ENCODE results near the gene MCM6. TPM values are rescaled to one million over a fixed set of nuclear protein-coding genes. Genes with fewer than 3 reads are reported as not detected.

MCM6 gene
- total RNA-seq, 1 experiment from 2014 or later = 113 TPM

DNA sequence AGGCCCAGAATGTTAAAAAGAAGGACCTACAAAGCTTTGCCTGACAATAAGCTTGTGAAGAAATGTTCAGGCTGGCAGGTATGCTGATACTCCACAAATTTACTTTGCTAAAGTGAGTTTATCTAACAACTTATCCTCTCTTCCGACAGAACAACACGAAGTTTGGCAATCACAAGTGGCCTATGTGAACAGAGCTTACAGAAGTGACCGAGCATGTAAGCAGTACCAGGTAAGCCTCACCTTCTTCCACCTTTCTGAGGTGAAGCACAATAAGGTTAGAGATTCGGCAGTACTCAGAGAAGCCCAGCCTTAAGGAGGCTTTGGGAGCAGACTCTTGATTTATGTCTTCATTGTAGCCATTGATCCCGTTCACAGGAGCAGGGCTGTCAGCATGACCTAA, 30.2 kb downstream of the MCM6 start:
- H3K36me3 Mint-ChIP-seq (ENCODE audit: insufficient read depth in 1 of 3, low read depth in 3 of 3) = peaks cover 42 to 86% (median 84%) of the 10 kb centered on the region in 3 experiments
- H3K4me1 Mint-ChIP-seq = no peaks in the 10 kb centered on the region
- H3K27ac Mint-ChIP-seq = no peak overlapping the region
- H2AFZ ChIP-seq (ENCODE audit: low read length) = no peak overlapping the region
- no peak overlapping the region for H3K4me3 Mint-ChIP-seq
- H4K91ac ChIP-seq (ENCODE audit: insufficient read length, low read depth, low read length) = no peak overlapping the region
- no peaks in the 10 kb centered on the region for H3K79me2 ChIP-seq (ENCODE audit: insufficient read depth, low read length)
- no peak overlapping the region for H4K5ac ChIP-seq (ENCODE audit: insufficient read length, low read depth, low read length)
- no peak for DNase-seq
- H3K9me3 Mint-ChIP-seq = no peaks in the 10 kb centered on the region
- H3K9ac ChIP-seq (ENCODE audit: extremely low read depth, insufficient read length, low read length) = no peak overlapping the region
- H3K79me1 ChIP-seq (ENCODE audit: insufficient read depth, low read depth, low read length, poor library complexity, severe bottlenecking) = no peaks in the 10 kb centered on the region
- H3K56ac ChIP-seq (ENCODE audit: insufficient read length, low read depth, low read length) = no peak overlapping the region
- no peaks in the 10 kb centered on the region for H3K4me1 ChIP-seq (ENCODE audit: insufficient read depth, low read length)
- TF ChIP-seq, protein P1, sequence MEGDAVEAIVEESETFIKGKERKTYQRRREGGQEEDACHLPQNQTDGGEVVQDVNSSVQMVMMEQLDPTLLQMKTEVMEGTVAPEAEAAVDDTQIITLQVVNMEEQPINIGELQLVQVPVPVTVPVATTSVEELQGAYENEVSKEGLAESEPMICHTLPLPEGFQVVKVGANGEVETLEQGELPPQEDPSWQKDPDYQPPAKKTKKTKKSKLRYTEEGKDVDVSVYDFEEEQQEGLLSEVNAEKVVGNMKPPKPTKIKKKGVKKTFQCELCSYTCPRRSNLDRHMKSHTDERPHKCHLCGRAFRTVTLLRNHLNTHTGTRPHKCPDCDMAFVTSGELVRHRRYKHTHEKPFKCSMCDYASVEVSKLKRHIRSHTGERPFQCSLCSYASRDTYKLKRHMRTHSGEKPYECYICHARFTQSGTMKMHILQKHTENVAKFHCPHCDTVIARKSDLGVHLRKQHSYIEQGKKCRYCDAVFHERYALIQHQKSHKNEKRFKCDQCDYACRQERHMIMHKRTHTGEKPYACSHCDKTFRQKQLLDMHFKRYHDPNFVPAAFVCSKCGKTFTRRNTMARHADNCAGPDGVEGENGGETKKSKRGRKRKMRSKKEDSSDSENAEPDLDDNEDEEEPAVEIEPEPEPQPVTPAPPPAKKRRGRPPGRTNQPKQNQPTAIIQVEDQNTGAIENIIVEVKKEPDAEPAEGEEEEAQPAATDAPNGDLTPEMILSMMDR (conservative IDR thresholded peaks at IDR 0.05) = no peak
- H3K27me3 ChIP-seq (ENCODE audit: insufficient read depth, low read length) = no peaks in the 10 kb centered on the region
- no peak overlapping the region for H3K18ac ChIP-seq (ENCODE audit: insufficient read length, low read depth, low read length)
- no peak overlapping the region for H4K8ac ChIP-seq (replicated peaks; ENCODE audit: insufficient read length, low read depth, low read length)
- H2BK15ac ChIP-seq (ENCODE audit: low read depth, low read length) = no peak overlapping the region; the same call in 1 of the 2 replicates
- no peak overlapping the region for H2BK20ac ChIP-seq (ENCODE audit: low read depth, low read length, poor library complexity, severe bottlenecking)
- no peak overlapping the region for H3K4ac ChIP-seq (ENCODE audit: low read depth, low read length)
- no peak overlapping the region for H2BK12ac ChIP-seq (ENCODE audit: insufficient read length, low read depth, low read length)
- no peak overlapping the region for H3T11ph ChIP-seq (ENCODE audit: low read length)
- no peaks in the 10 kb centered on the region for H3K27me3 Mint-ChIP-seq (ENCODE audit: low read depth)
- H3K23me2 ChIP-seq (ENCODE audit: insufficient read length, low read depth, low read length, poor library complexity, severe bottlenecking) = no peaks in the 10 kb centered on the region
- H3K9me3 ChIP-seq (ENCODE audit: control insufficient read depth, low read depth, low read length) = no peaks in the 10 kb centered on the region
- no peak overlapping the region for H2BK5ac ChIP-seq (ENCODE audit: insufficient read length, low read length)
- no peak overlapping the region for H2BK120ac ChIP-seq (ENCODE audit: low read depth, low read length, poor library complexity, severe bottlenecking)
- WGBS (ENCODE audit: extremely low coverage, insufficient read length, low lambda C conversion rate) = no CpG with 5 or more reads among the region's 5 CpGs
- no peak overlapping the region for H3K23ac ChIP-seq (ENCODE audit: insufficient read length, low read depth, low read length)
- H2AK5ac ChIP-seq (ENCODE audit: insufficient read length, low read length) = no peak overlapping the region
- no peak overlapping the region for H3K4me2 ChIP-seq (ENCODE audit: insufficient read depth, insufficient read length, low read length)
- no peaks in the 10 kb centered on the region for H4K20me1 ChIP-seq (ENCODE audit: control insufficient read depth, insufficient read depth, insufficient read length)
- H3K27ac ChIP-seq (ENCODE audit: insufficient read length, low read depth, low read length) = no peak overlapping the region
- no peak overlapping the region for H3K14ac ChIP-seq (ENCODE audit: insufficient read depth, low read length)

Measured in H9 (cell line).